ENCODE results near the gene OR5M3. TPM values are rescaled to one million over a fixed set of nuclear protein-coding genes. Genes with fewer than 3 reads are reported as not detected.

The OR5M3 gene
- not detected for polyA plus RNA-seq (ENCODE audit: insufficient read length in 4 of 4)

GRCh38 chr11:56473252-56473651, at the start of gene OR5M3:
OR5M3 (minus strand) TSS chr11:56473352; CDS start chr11:56470497, 2,855 bp downstream.
- DNase-seq (ENCODE audit: low read depth in 4 of 4, low spot score in 3 of 4): no peak

- DNase-seq (ENCODE audit: low read depth in 4 of 4, low spot score in 3 of 4): no peak
These were observed 48.9 kb upstream of the OR5M3 start for GRCh38 chr11:56522008-56522407.

GRCh38 chr11:56513280-56513679, 40.1 kb upstream of the OR5M3 start:
- no peak for DNase-seq (ENCODE audit: low read depth in 4 of 4, low spot score in 3 of 4)

- no peak for DNase-seq (ENCODE audit: low read depth in 4 of 4, low spot score in 3 of 4)
These were observed 36.3 kb upstream of the OR5M3 start for GRCh38 chr11:56509439-56509838.

GRCh38 chr11:56497010-56497409, 23.9 kb upstream of the OR5M3 start:
- no peak for DNase-seq (ENCODE audit: low read depth in 4 of 4, low spot score in 3 of 4)

- DNase-seq (ENCODE audit: low read depth in 4 of 4, low spot score in 3 of 4): no peak
These were observed 22.0 kb upstream of the OR5M3 start for GRCh38 chr11:56495117-56495516.

- DNase-seq (ENCODE audit: low read depth in 4 of 4, low spot score in 3 of 4): no peak
These were observed 18.1 kb upstream of the OR5M3 start, which contains the start of gene OR5M8 for GRCh38 chr11:56491270-56491669. OR5M8 (minus strand) TSS chr11:56491370; CDS start chr11:56491370, 0 bp downstream.

GRCh38 chr11:56486801-56487200, 13.6 kb upstream of the OR5M3 start:
- no peak for DNase-seq (ENCODE audit: low read depth in 4 of 4, low spot score in 3 of 4)

- no peak for DNase-seq (ENCODE audit: low read depth in 4 of 4, low spot score in 3 of 4)
These were observed 1.6 kb upstream of the OR5M3 start for GRCh38 chr11:56474729-56475235.

- no peak for DNase-seq (ENCODE audit: low read depth in 4 of 4, low spot score in 3 of 4)
These were observed 16.1 kb downstream of the OR5M3 start for GRCh38 chr11:56457076-56457475.

GRCh38 chr11:56453521-56453920, 19.6 kb downstream of the OR5M3 start:
- no peak for DNase-seq (ENCODE audit: low read depth in 4 of 4, low spot score in 3 of 4)

Other genes with a start within 250 kb of the OR5M3 start
- not detected for gene OR5T2, start 239.1 kb downstream of the OR5M3 start, polyA plus RNA-seq (ENCODE audit: insufficient read length in 4 of 4)
- not detected for gene OR5T3, start 221.1 kb downstream of the OR5M3 start, polyA plus RNA-seq (ENCODE audit: insufficient read length in 4 of 4)
- gene OR5T1, start 199.2 kb downstream of the OR5M3 start, polyA plus RNA-seq (ENCODE audit: insufficient read length in 4 of 4): not detected
- gene OR8H1, start 181.1 kb downstream of the OR5M3 start, polyA plus RNA-seq (ENCODE audit: insufficient read length in 4 of 4): not detected
- gene OR8K3, start 158.2 kb downstream of the OR5M3 start, polyA plus RNA-seq (ENCODE audit: insufficient read length in 4 of 4): not detected
- gene OR8K1, start 127.3 kb downstream of the OR5M3 start, polyA plus RNA-seq (ENCODE audit: insufficient read length in 4 of 4): not detected
- not detected for gene OR8J1, start 119.1 kb downstream of the OR5M3 start, polyA plus RNA-seq (ENCODE audit: insufficient read length in 4 of 4)
- gene OR8U1, start 97.7 kb downstream of the OR5M3 start, polyA plus RNA-seq (ENCODE audit: insufficient read length in 4 of 4): not detected
- gene OR5AL1, start 60.7 kb downstream of the OR5M3 start, polyA plus RNA-seq (ENCODE audit: insufficient read length in 4 of 4): not detected
- gene OR5M8, start 18.0 kb upstream of the OR5M3 start, polyA plus RNA-seq (ENCODE audit: insufficient read length in 4 of 4): not detected
- gene OR5M11, start 69.9 kb upstream of the OR5M3 start, polyA plus RNA-seq (ENCODE audit: insufficient read length in 4 of 4): not detected
- gene OR5M10, start 104.4 kb upstream of the OR5M3 start, polyA plus RNA-seq (ENCODE audit: insufficient read length in 4 of 4): not detected
- gene OR5M1, start 141.5 kb upstream of the OR5M3 start, polyA plus RNA-seq (ENCODE audit: insufficient read length in 4 of 4): not detected
- not detected for gene OR5AP2, start 169.1 kb upstream of the OR5M3 start, polyA plus RNA-seq (ENCODE audit: insufficient read length in 4 of 4)
- not detected for gene OR5AR1, start 190.3 kb upstream of the OR5M3 start, polyA plus RNA-seq (ENCODE audit: insufficient read length in 4 of 4)
- not detected for gene OR9G1, start 225.7 kb upstream of the OR5M3 start, polyA plus RNA-seq (ENCODE audit: insufficient read length in 4 of 4)